ENCODE data around the gene NAIF1. TPM values are rescaled to one million over a fixed set of nuclear protein-coding genes. Genes with fewer than 3 reads are reported as not detected.

NAIF1 gene
- total RNA-seq, 2 experiments from 2014 or later, result 13.8 to 16.7 TPM

- H3K9me3 Mint-ChIP-seq (ENCODE audit: low read depth), result no peaks in the 10 kb centered on the region
- H3K4me1 Mint-ChIP-seq, result peaks cover 51% of the 10 kb centered on the region
- CTCF ChIA-PET, result interaction anchor here (0.9 to 4.8 kb wide), 6 partner anchors 10 to 797 kb away, joined by 3 to 24 read pairs (median 6); no protein-coding TSS in a partner anchor
- no peak for DNase-seq
- peaks cover 6% of the 10 kb centered on the region for H3K27me3 Mint-ChIP-seq
- no peaks in the 10 kb centered on the region for H3K36me3 Mint-ChIP-seq
- no peak overlapping the region for H3K4me3 Mint-ChIP-seq
- no peak for ATAC-seq
- H3K27ac Mint-ChIP-seq, result peak overlapping the region; percentile 42
Observed at GRCh38 chr9:128021098-128021497, 46.0 kb downstream of the NAIF1 start.

DNA sequence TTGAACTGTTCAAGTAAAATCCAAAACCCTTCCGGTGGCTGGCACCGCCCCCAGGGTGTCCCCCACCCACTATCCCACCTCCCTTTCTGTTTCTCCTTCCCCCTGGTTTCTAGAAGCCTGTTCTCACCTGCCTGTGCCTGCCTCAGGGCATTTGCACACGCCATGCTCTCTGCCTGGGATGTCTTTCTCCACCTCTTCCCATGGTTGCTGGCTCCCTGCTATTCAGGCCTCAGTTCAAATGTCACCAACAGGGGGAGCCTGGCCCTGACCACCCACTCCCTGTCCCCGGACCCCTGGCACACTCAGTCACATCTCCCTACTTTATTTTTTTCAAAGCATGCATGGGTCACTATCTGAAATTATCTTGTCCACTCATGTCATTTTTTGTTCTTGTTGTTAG lies 46.4 kb downstream of the NAIF1 start:
- H3K9me3 Mint-ChIP-seq (ENCODE audit: low read depth), result no peaks in the 10 kb centered on the region
- H3K27me3 Mint-ChIP-seq, result peaks cover 6% of the 10 kb centered on the region
- H3K27ac Mint-ChIP-seq, result no peak overlapping the region
- H3K4me1 Mint-ChIP-seq, result peaks cover 47% of the 10 kb centered on the region
- CTCF ChIA-PET, result interaction anchor here (0.9 to 4.8 kb wide), 5 partner anchors 10 to 797 kb away, joined by 3 to 24 read pairs (median 6); no protein-coding TSS in a partner anchor
- no peak overlapping the region for H3K4me3 Mint-ChIP-seq
- ATAC-seq, result no peak
- no peak for DNase-seq
- H3K36me3 Mint-ChIP-seq, result no peaks in the 10 kb centered on the region

DNA sequence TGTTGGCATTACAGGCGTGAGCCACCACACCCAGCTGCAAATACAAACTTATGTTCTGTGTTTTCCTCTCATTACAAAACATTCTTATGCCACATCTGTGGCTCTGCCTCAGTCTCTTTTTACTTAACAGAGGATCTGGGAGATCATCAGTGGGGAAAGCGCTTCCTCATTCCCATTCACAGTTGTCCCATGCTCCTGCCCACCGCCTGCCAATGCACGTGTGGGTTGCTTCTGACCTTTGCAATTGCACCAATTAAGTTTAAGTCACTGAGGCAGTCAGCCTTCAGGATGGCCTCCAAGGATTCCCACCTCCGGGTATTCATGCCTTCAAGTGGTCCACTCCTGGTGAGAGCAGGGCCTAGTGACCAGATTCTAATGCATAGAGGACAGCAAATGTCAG lies 51.4 kb downstream of the NAIF1 start:
- CTCF ChIA-PET, result interaction anchor here (0.9 to 2.3 kb wide), 5 partner anchors 8 to 22 kb away, joined by 3 to 11 read pairs (median 3); no protein-coding TSS in a partner anchor
- Mint-ChIP-seq H3K36me3 (no peaks in the 10 kb centered on the region), H3K27ac (no peak overlapping the region), H3K9me3 (ENCODE audit: low read depth) (no peaks in the 10 kb centered on the region), H3K4me3 (no peak overlapping the region), H3K4me1 (peaks cover 8% of the 10 kb centered on the region), H3K27me3 (peaks cover 6% of the 10 kb centered on the region)
- no peak for DNase-seq
- ATAC-seq, result no peak

Other genes with a start within 250 kb of the NAIF1 start
- gene ENG, start 212.7 kb downstream of the NAIF1 start, total RNA-seq, result 10 to 100 TPM; 18.4 to 21.3 TPM
- gene AK1, start 189.6 kb downstream of the NAIF1 start, total RNA-seq, result 10 to 100 TPM; 33.6 to 34.3 TPM
- gene ST6GALNAC6, start 167.7 kb downstream of the NAIF1 start, total RNA-seq, result 10 to 100 TPM; 75.7 to 93.5 TPM
- gene ST6GALNAC4, start 150.3 kb downstream of the NAIF1 start, total RNA-seq, result 10 to 100 TPM; 64.7 to 71.4 TPM
- 1 to 10 TPM; 1.8 to 2.6 TPM for gene PIP5KL1, start 136.5 kb downstream of the NAIF1 start, total RNA-seq
- 10 to 100 TPM; 51.4 to 53.5 TPM for gene DPM2, start 129.5 kb downstream of the NAIF1 start, total RNA-seq
- 100 to 1,000 TPM in 1 of 2 experiments, 10 to 100 TPM in 1; 60.8 to 116 TPM for gene EEIG1, start 86.3 kb downstream of the NAIF1 start, total RNA-seq
- 10 to 100 TPM; 16.5 to 18.1 TPM for gene SLC25A25, start 912 bp upstream of the NAIF1 start, total RNA-seq
- 10 to 100 TPM; 51.0 to 56.4 TPM for gene PTGES2, start 60.4 kb upstream of the NAIF1 start, total RNA-seq
- not detected for gene LCN2, start 82.1 kb upstream of the NAIF1 start, total RNA-seq
- 10 to 100 TPM; 85.1 to 85.3 TPM for gene BBLN, start 92.9 kb upstream of the NAIF1 start, total RNA-seq
- gene CIZ1, start 124.3 kb upstream of the NAIF1 start, total RNA-seq, result 100 to 1,000 TPM; 140 to 153 TPM
- gene DNM1, start 136.1 kb upstream of the NAIF1 start, total RNA-seq, result under 1 TPM; 0.40 to 0.79 TPM
- 10 to 100 TPM; 47.6 to 57.2 TPM for gene GOLGA2, start 208.7 kb upstream of the NAIF1 start, total RNA-seq
- gene SWI5, start 209.0 kb upstream of the NAIF1 start, total RNA-seq, result 10 to 100 TPM; 11.8 to 12.1 TPM

Data from activated CD8-positive, alpha-beta memory T cell treated with anti-CD3 and anti-CD28 coated beads, Interleukin-2, amount 10 ng/mL, durations not matched to agents 7 days and 5 days (primary cell).